Measurements from ENCODE around the gene NPNT.

- TF ChIP-seq CTCF (conservative IDR thresholded peaks at IDR 0.05), result no peak
- TF ChIP-seq EZH2 (IDR thresholded peaks at IDR 0.05; ENCODE audit: low read depth), result no peak
Measured at GRCh38 chr4:105895583-105896460, 551 bp downstream of the NPNT start.
